Parathyroid adenoma (tissue), 2 donors: ENCODE measurements around the gene ARMH3.

ENCODE experiments used
- H2AFZ ChIP-seq: fragments of 300-600 bp; sonication (generic); one replicate; pipeline ENCODE4 v1.7.0; 2017; ENCODE audit warnings: antibody characterized with exemption, mild to moderate bottlenecking
- H3K27ac ChIP-seq: fragments of 300-600 bp; sonication (generic); one replicate; pipeline ENCODE4 v1.7.0; 2017
- H3K27me3 ChIP-seq: fragments of 300-600 bp; sonication (generic); one replicate; pipeline ENCODE4 v1.7.0; 2017; ENCODE audit warnings: low read length; ENCODE audit not compliant: control insufficient read depth, insufficient read depth
- H3K36me3 ChIP-seq: fragments of 300-600 bp; sonication (generic); one replicate; pipeline ENCODE4 v1.7.0; 2017; ENCODE audit warnings: low read length; ENCODE audit not compliant: control insufficient read depth, insufficient read depth
- H3K4me1 ChIP-seq: fragments of 300-600 bp; sonication (generic); one replicate; pipeline ENCODE4 v1.7.0; 2017; ENCODE audit warnings: control low read depth
- H3K4me2 ChIP-seq: fragments of 300-600 bp; sonication (generic); one replicate; pipeline ENCODE4 v1.7.0; 2017; ENCODE audit warnings: low read length
- H3K4me3 ChIP-seq: fragments of 300-600 bp; sonication (generic); one replicate; pipeline ENCODE4 v1.7.0; 2017; ENCODE audit warnings: low read depth, low read length
- H3K79me2 ChIP-seq: fragments of 300-600 bp; sonication (generic); one replicate; pipeline ENCODE4 v1.7.0; 2017; ENCODE audit warnings: control low read depth
- H3K9ac ChIP-seq: fragments of 300-600 bp; sonication (generic); one replicate; pipeline ENCODE4 v1.7.0; 2017; ENCODE audit warnings: mild to moderate bottlenecking
- H3K9me3 ChIP-seq: fragments of 300-600 bp; sonication (generic); one replicate; pipeline ENCODE4 v1.7.0; 2017; ENCODE audit warnings: low read length; ENCODE audit not compliant: control insufficient read depth
- TF ChIP-seq, protein P1 (sequence below): fragments of 300-600 bp; sonication (generic); IDR thresholded peaks from one replicate; pipeline ENCODE4 v1.7.0; 2017; ENCODE audit warnings: antibody characterized with exemption, mild to moderate bottlenecking
- donor health status: primary hyperparathyroidism.

The ARMH3 gene

GRCh38 chr10:102027261-102027660 lies 28.7 kb downstream of the ARMH3 start:
- Histone ChIP-seq H3K4me2 (no peak overlapping the region), H3K27me3 (no peaks in the 10 kb centered on the region), H3K9me3 (no peaks in the 10 kb centered on the region), H3K36me3 (no peaks in the 10 kb centered on the region), H3K4me1 (no peaks in the 10 kb centered on the region), H2AFZ (no peak overlapping the region), H3K9ac (no peak overlapping the region), H3K27ac (no peak overlapping the region), H3K79me2 (no peaks in the 10 kb centered on the region), H3K4me3 (no peak overlapping the region)
- TF ChIP-seq, protein P1, sequence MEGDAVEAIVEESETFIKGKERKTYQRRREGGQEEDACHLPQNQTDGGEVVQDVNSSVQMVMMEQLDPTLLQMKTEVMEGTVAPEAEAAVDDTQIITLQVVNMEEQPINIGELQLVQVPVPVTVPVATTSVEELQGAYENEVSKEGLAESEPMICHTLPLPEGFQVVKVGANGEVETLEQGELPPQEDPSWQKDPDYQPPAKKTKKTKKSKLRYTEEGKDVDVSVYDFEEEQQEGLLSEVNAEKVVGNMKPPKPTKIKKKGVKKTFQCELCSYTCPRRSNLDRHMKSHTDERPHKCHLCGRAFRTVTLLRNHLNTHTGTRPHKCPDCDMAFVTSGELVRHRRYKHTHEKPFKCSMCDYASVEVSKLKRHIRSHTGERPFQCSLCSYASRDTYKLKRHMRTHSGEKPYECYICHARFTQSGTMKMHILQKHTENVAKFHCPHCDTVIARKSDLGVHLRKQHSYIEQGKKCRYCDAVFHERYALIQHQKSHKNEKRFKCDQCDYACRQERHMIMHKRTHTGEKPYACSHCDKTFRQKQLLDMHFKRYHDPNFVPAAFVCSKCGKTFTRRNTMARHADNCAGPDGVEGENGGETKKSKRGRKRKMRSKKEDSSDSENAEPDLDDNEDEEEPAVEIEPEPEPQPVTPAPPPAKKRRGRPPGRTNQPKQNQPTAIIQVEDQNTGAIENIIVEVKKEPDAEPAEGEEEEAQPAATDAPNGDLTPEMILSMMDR: no peak

DNA sequence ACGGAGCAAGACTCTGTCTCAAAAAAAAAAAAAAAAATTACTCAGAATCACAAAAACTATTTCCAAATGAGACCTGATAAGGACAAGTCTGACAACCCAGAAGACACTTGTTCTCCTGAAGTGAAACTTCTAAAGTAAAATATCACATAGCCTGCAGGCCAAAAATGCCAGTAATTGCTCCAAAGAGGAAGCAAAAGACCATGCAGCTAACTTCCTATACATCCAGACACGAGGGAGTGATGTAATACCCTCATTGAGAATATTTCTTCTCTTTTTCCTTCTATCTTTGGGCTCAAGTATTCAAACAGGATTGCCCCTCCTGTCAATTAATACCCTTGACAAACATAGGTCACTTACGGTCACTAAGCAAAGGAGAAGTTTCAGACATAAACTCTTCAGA lies 31.2 kb downstream of the ARMH3 start:
- no peaks in the 10 kb centered on the region for H3K27me3 ChIP-seq
- H3K27ac ChIP-seq: no peak overlapping the region
- H3K36me3 ChIP-seq: no peaks in the 10 kb centered on the region
- no peak overlapping the region for H2AFZ ChIP-seq
- H3K9me3 ChIP-seq: no peaks in the 10 kb centered on the region
- TF ChIP-seq, protein P1: no peak
- H3K79me2 ChIP-seq: no peaks in the 10 kb centered on the region
- H3K9ac ChIP-seq: no peak overlapping the region
- H3K4me1 ChIP-seq: no peaks in the 10 kb centered on the region
- no peak overlapping the region for H3K4me2 ChIP-seq
- H3K4me3 ChIP-seq: no peak overlapping the region

DNA sequence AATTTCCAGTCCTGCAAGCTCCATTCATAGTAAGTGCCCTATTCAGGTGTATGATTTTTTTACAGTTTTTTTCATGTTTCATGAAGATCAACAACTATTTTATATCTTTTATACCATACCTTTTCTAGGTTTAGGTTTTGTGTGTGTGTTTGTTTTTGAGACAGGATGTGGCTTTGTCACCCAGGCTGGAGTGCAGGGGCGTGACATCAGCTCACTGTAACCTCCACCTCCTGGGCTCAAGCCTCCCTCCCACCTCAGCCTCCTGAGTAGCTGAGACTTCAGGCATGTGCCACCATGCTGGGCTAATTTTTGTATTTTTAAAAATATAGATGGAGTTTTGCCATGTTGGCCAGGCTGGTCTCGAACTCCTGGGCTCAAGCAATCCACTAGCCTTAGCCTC lies 35.0 kb downstream of the ARMH3 start:
- H3K36me3 ChIP-seq: no peaks in the 10 kb centered on the region
- no peaks in the 10 kb centered on the region for H3K9me3 ChIP-seq
- H3K27me3 ChIP-seq: no peaks in the 10 kb centered on the region
- no peak overlapping the region for H3K4me3 ChIP-seq
- H3K4me1 ChIP-seq: no peaks in the 10 kb centered on the region
- TF ChIP-seq, protein P1: no peak
- no peaks in the 10 kb centered on the region for H3K79me2 ChIP-seq
- no peak overlapping the region for H3K9ac ChIP-seq
- no peak overlapping the region for H3K4me2 ChIP-seq
- no peak overlapping the region for H2AFZ ChIP-seq
- no peak overlapping the region for H3K27ac ChIP-seq

- Histone ChIP-seq H3K36me3 (no peaks in the 10 kb centered on the region), H3K79me2 (no peaks in the 10 kb centered on the region), H3K9ac (no peak overlapping the region), H2AFZ (no peak overlapping the region), H3K4me3 (no peak overlapping the region), H3K4me1 (no peaks in the 10 kb centered on the region), H3K27ac (no peak overlapping the region), H3K27me3 (no peaks in the 10 kb centered on the region), H3K9me3 (no peaks in the 10 kb centered on the region), H3K4me2 (no peak overlapping the region)
- TF ChIP-seq, protein P1: no peak
These were observed 38.7 kb downstream of the ARMH3 start for GRCh38 chr10:102017295-102017694.

DNA sequence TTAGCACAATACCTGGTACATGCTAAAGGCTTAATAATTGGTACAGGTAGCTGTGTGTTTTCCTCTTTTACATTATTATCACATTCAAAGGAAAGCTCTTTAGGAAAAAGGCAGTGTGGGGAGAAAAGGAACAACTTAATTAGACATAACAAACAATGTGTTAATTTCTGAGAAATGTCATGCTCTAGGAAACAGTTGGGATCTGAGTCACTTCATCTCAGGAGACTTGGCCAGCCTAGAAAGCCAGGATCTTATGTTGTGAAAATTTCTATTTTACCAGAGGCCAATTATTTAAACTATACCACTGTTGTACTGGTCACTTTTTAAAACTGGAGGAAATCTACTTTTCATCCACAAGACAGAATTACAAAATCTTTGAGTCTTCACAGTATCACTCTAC lies 39.6 kb downstream of the ARMH3 start:
- no peaks in the 10 kb centered on the region for H3K4me1 ChIP-seq

More for the DNA sequence above, 39.6 kb downstream of the ARMH3 start:
- Histone ChIP-seq H3K27ac (no peak overlapping the region), H3K27me3 (no peaks in the 10 kb centered on the region), H3K79me2 (no peaks in the 10 kb centered on the region), H3K9ac (no peak overlapping the region), H3K4me3 (no peak overlapping the region), H3K4me2 (no peak overlapping the region), H3K9me3 (no peaks in the 10 kb centered on the region), H2AFZ (no peak overlapping the region), H3K36me3 (no peaks in the 10 kb centered on the region)
- TF ChIP-seq, protein P1: no peak
